Motor neuron (in vitro differentiated cells): ENCODE results near the gene AMZ1. TPM values are rescaled to one million over a fixed set of nuclear protein-coding genes. Genes with fewer than 3 reads are reported as not detected.

Source experiments
- total RNA-seq, 8 experiments: library from RNA; unstranded; fragments of 300-600 nt; gene quantifications; 2 replicates each; pipeline versions ENCODE4 v1.2.3 to v1.2.4, GENCODE V29; 2022

AMZ1 gene
- total RNA-seq, 8 experiments from 2014 or later = 0.64 to 3.7 (median 1.1) TPM

Other genes with a start within 250 kb of the AMZ1 start
- gene GRIFIN, start 211.8 kb upstream of the AMZ1 start, total RNA-seq = not detected
- 10 to 100 TPM in 1 of 8 experiments, 1 to 10 TPM in 4, under 1 TPM in 2, not detected in 1; 0.71 to 49.3 (median 6.3) TPM for gene LFNG, start 168.4 kb upstream of the AMZ1 start, total RNA-seq
- gene BRAT1, start 132.7 kb upstream of the AMZ1 start, total RNA-seq = 10 to 100 TPM; 11.9 to 25.9 (median 19.6) TPM
- gene IQCE, start 129.2 kb upstream of the AMZ1 start, total RNA-seq = 10 to 100 TPM in 3 of 8 experiments, 1 to 10 TPM in 5; 5.5 to 26.5 (median 6.5) TPM
- 10 to 100 TPM in 7 of 8 experiments, 1 to 10 TPM in 1; 9.6 to 71.1 (median 37.5) TPM for gene TTYH3, start 56.2 kb upstream of the AMZ1 start, total RNA-seq
- 10 to 100 TPM in 7 of 8 experiments, 1 to 10 TPM in 1; 9.7 to 33.3 (median 20.5) TPM for gene GNA12, start 156.1 kb downstream of the AMZ1 start, total RNA-seq